Endothelial cell of umbilical vein (primary cell): ENCODE data around the gene CYTIP. TPM values are rescaled to one million over a fixed set of nuclear protein-coding genes. Genes with fewer than 3 reads are reported as not detected.

Experiments used
- BruUV-seq: library from RNA; stranded (reverse); fragments of 400-500 nt; replicated peaks from 2 replicates; lab custom pipeline; 2021; lab: Mats Ljungman, UMichigan
- CTCF ChIA-PET: fragments of 300-600, 350-600 bp; sonication (Branson Sonifier 250); formaldehyde crosslinking; loops from one replicate; lab custom pipeline; 2021; ENCODE audit warnings: antibody characterized with exemption, inconsistent platforms; lab: Charles Lee
- POLR2A ChIA-PET: fragments of 300-600, 350-600 bp; sonication (Branson Sonifier 250); formaldehyde crosslinking; loops from one replicate; lab custom pipeline; 2021; ENCODE audit warnings: antibody characterized with exemption, inconsistent platforms; lab: Charles Lee
- DNase-seq: peaks from one replicate; pipeline ENCODE4 v3.0.0-alpha.2; 2011; ENCODE audit warnings: low read depth, low spot score
- FAIRE-seq: peaks from 2 replicates; lab custom pipeline; 2011; peaks lifted over from hg19 to GRCh38; lab: Jason Lieb, UNC
- H2AFZ ChIP-seq: 2 replicates; pipeline ENCODE4 v1.6.0; 2012; ENCODE audit warnings: low read depth, low read length, control low read depth, inconsistent platforms
- H3K27ac ChIP-seq: 2 replicates; pipeline ENCODE4 v1.5.1; 2011; ENCODE audit warnings: low read depth, mild to moderate bottlenecking, control low read depth, low read length, moderate library complexity; ENCODE audit not compliant: insufficient read depth
- H3K27me3 ChIP-seq, 2 experiments: 2 replicates each; pipeline versions ENCODE4 v1.6.0 to v1.6.1; 2011; ENCODE audit warnings: low read length in 2 of 2, mixed read lengths in 1 of 2; ENCODE audit not compliant: control insufficient read depth in 2 of 2, insufficient read depth in 2 of 2
- H3K36me3 ChIP-seq, 2 experiments: 2 replicates in 1 of 2; 3 replicates in 1 of 2; pipeline ENCODE4 v1.5.1; 2011; ENCODE audit warnings: low read length in 2 of 2, mild to moderate bottlenecking in 1 of 2, moderate library complexity in 1 of 2; ENCODE audit not compliant: control insufficient read depth in 2 of 2, insufficient read depth in 2 of 2; ENCODE audit errors: extremely low read depth in 1 of 2
- H3K4me1 ChIP-seq: 3 replicates; pipeline ENCODE4 v1.5.1; 2011; ENCODE audit warnings: mild to moderate bottlenecking, low read length; ENCODE audit not compliant: control insufficient read depth, insufficient read depth; ENCODE audit errors: extremely low read depth
- H3K4me2 ChIP-seq: 2 replicates; pipeline ENCODE4 v1.6.1; 2011; ENCODE audit warnings: low read length, control low read depth, mixed read lengths; ENCODE audit not compliant: insufficient read depth
- H3K4me3 ChIP-seq, 3 experiments: fragments of 200-600 bp in 1 of 3; sonication (generic), shearing (Covaris generic) in 1 of 3; replicated peaks in 1 of 3; 2 replicates each; pipeline ENCODE4 v1.5.1; 2011 to 2016; ENCODE audit warnings: control low read depth in 3 of 3, low read length in 3 of 3, mild to moderate bottlenecking in 2 of 3, inconsistent platforms in 1 of 3, low read depth in 1 of 3, moderate library complexity in 1 of 3; ENCODE audit not compliant: insufficient read depth in 1 of 3
- H3K79me2 ChIP-seq: 2 replicates; pipeline ENCODE4 v1.6.0; 2012; ENCODE audit warnings: low read length, inconsistent platforms; ENCODE audit not compliant: control insufficient read depth, insufficient read depth
- H3K9ac ChIP-seq: replicated peaks from 2 replicates; pipeline ENCODE3; 2011; ENCODE audit warnings: low read length, control low read depth; ENCODE audit not compliant: insufficient read depth; ENCODE audit errors: extremely low read depth
- H3K9me1 ChIP-seq: replicated peaks from 3 replicates; pipeline ENCODE4 v1.6.0; 2011; ENCODE audit warnings: mild to moderate bottlenecking, low read length; ENCODE audit not compliant: control insufficient read depth, insufficient read depth; ENCODE audit errors: extremely low read depth
- H3K9me3 ChIP-seq: replicated peaks from 2 replicates; pipeline ENCODE4 v1.5.1; 2012; ENCODE audit warnings: low read length, inconsistent platforms; ENCODE audit not compliant: control insufficient read depth, insufficient read depth
- H4K20me1 ChIP-seq: replicated peaks from 2 replicates; pipeline ENCODE3; 2011; ENCODE audit warnings: mild to moderate bottlenecking, low read length; ENCODE audit not compliant: control insufficient read depth, insufficient read depth; ENCODE audit errors: extremely low read depth
- EZH2 ChIP-seq: IDR thresholded peaks from 2 replicates; pipeline ENCODE4 v1.6.1; 2012; ENCODE audit warnings: borderline replicate concordance, low read depth, mild to moderate bottlenecking, moderate library complexity, low read length, inconsistent platforms; ENCODE audit not compliant: severe bottlenecking
- FOS ChIP-seq: IDR thresholded peaks from 2 replicates; pipeline ENCODE4 v1.6.1; 2011; ENCODE audit warnings: mild to moderate bottlenecking, low read length, moderate library complexity, borderline replicate concordance; ENCODE audit not compliant: insufficient read depth
- GATA2 ChIP-seq: IDR thresholded peaks from 2 replicates; pipeline ENCODE4 v1.7.0; 2011; ENCODE audit warnings: low read depth, mild to moderate bottlenecking, moderate library complexity, mixed read lengths, low read length; ENCODE audit not compliant: insufficient read length, insufficient read depth
- JUN ChIP-seq: IDR thresholded peaks from 2 replicates; pipeline ENCODE4 v1.6.1; 2011; ENCODE audit warnings: borderline replicate concordance, low read depth; ENCODE audit not compliant: insufficient read length, insufficient read depth
- MYC ChIP-seq: IDR thresholded peaks from one replicate; pipeline ENCODE4 v1.6.1; 2011; ENCODE audit warnings: mild to moderate bottlenecking, low read depth, low read length
- POLR2A ChIP-seq: IDR thresholded peaks from 2 replicates; pipeline ENCODE4 v1.6.1; 2012; ENCODE audit warnings: low read depth, mild to moderate bottlenecking, control low read depth, low read length
- POLR2AphosphoS5 ChIP-seq: IDR thresholded peaks from 2 replicates; pipeline ENCODE4 v1.6.1; 2012; ENCODE audit warnings: low read depth, mild to moderate bottlenecking, control low read depth, low read length, moderate library complexity; ENCODE audit not compliant: insufficient read depth
- dilution Hi-C: fragments of 300-500 bp; cut with MboI; formaldehyde crosslinking; loops from one replicate; pipeline ENCODE4 v1.15.0; 2019; ENCODE audit warnings: low sequenced_read_pairs; ENCODE audit not compliant: extremely low pct_ligation_motif_present
- intact Hi-C: fragments of 100-400 bp; cut with micrococcal nuclease; formaldehyde crosslinking; loops from one replicate; pipeline ENCODE4 v1.10.0; 2022
- polyA plus RNA-seq, 4 experiments: library from polyadenylated mRNA; depleted of rRNA in 3 of 4; stranded (reverse) in 3 of 4; unstranded in 1 of 4; fragments of >200 nt; gene quantifications; 2 replicates each; pipeline versions ENCODE4 v1.2.1 to v1.2.3, GENCODE V29; 2011 to 2012; ENCODE audit warnings: missing spikeins in 1 of 4
- total RNA-seq: library from RNA; stranded (reverse); gene quantifications from 2 replicates; pipeline ENCODE4 v1.2.3, GENCODE V29; 2021
- TF ChIP-seq, protein P1 (sequence below), 2 donors: IDR thresholded peaks; 1 replicate in 1 of 2; 2 replicates in 1 of 2; pipeline ENCODE4 v1.5.1; 2011; ENCODE audit warnings: low read length in 2 of 2, mild to moderate bottlenecking in 2 of 2, moderate library complexity in 2 of 2, control low read depth in 1 of 2, inconsistent platforms in 1 of 2, low read depth in 1 of 2; ENCODE audit not compliant: insufficient read depth in 1 of 2; ENCODE audit errors: extremely low read depth in 1 of 2
- TF ChIP-seq, protein P2 (sequence below): IDR thresholded peaks from 2 replicates; pipeline ENCODE4 v1.6.1; 2011; ENCODE audit not compliant: insufficient read depth, insufficient read length

The CYTIP gene
- total and polyA plus RNA-seq, 2 donors (not counting 3 experiments of a cell fraction or from before 2014, with no cell fraction given) = not detected

DNA sequence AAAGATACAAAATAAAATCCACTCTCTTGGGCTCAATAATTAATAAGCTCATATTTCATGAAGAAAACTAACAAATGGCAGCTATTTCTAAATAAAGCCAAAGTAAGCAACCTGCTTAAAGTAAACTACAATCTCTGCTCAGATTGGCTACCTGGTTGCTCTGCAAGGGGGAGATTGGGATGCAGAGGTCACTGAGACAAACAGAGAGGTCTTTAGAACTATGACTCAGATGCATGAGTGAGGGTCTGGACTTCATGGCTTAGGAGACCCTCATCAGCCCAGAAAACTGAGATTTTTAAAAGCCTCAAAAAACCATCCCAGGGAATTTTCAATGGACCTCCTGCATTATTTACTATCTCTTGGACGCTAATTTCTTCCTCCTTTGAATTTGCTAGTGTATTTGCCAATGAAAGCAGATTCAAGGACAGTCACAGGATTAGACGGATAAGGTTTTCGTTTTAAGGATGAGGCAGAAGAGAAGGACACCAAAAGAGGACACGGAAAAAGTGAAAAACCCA is 17.4 kb downstream of the CYTIP start:
- Histone ChIP-seq H3K9ac (no peak overlapping the region), H3K9me3 (no peaks in the 10 kb centered on the region), H3K4me2 (no peak overlapping the region), H4K20me1 (no peaks in the 10 kb centered on the region), H3K79me2 (no peaks in the 10 kb centered on the region), H3K27me3 (peaks cover 0 to 3% of the 10 kb centered on the region in 2 experiments), H3K9me1 (no peaks in the 10 kb centered on the region), H3K4me1 (no peaks in the 10 kb centered on the region), H2AFZ (no peak overlapping the region), H3K36me3 (no peaks in the 10 kb centered on the region), H3K4me3 (no peak overlapping the region), H3K27ac (no peak overlapping the region)
- DNase-seq (no peak), FAIRE-seq (no peak)
- no TSS peak for BruUV-seq
- TF ChIP-seq POLR2A = no peak
- dilution Hi-C loops = no loop called here
- POLR2A ChIA-PET = no interaction called here
- intact Hi-C loops = no loop called here
- CTCF ChIA-PET = no interaction called here

DNA sequence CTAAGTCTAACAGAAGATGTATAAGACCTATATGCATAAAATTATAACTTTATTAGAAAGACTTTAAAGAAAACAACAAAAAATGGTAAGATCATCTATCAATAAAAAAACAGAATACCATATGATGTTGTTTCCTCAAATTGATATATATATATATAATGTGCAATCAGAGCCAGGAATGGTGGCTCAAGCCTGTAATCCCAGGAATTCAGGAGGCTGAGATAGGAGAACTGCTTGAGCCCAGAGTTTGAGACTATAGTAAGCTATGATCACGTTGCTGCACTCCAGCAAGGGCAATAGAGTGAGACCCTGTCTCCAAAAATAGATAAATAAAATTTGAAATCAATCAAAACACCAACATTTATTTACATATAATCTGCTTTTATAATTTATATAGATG is 19.5 kb downstream of the CYTIP start:
- DNase-seq (no peak), FAIRE-seq (no peak)
- Histone ChIP-seq H3K4me2 (no peak overlapping the region), H3K27me3 (peaks cover 0 to 3% of the 10 kb centered on the region in 2 experiments), H3K9me1 (no peaks in the 10 kb centered on the region), H3K9ac (no peak overlapping the region), H4K20me1 (no peaks in the 10 kb centered on the region), H3K4me3 (no peak overlapping the region), H3K36me3 (no peaks in the 10 kb centered on the region), H2AFZ (no peak overlapping the region), H3K79me2 (no peaks in the 10 kb centered on the region), H3K27ac (no peak overlapping the region), H3K4me1 (no peaks in the 10 kb centered on the region), H3K9me3 (no peaks in the 10 kb centered on the region)
- ChIA-PET POLR2A (no interaction called here), CTCF (interaction anchor here (1.6 kb wide), 1 partner anchor 37 kb away, joined by 4 read pairs; no protein-coding TSS in a partner anchor)
- dilution Hi-C loops = no loop called here
- BruUV-seq = no TSS peak
- TF ChIP-seq JUN (no peak), GATA2 (no peak), POLR2AphosphoS5 (no peak), EZH2 (no peak), MYC (no peak), POLR2A (no peak), FOS (no peak)
- TF ChIP-seq, protein P1, sequence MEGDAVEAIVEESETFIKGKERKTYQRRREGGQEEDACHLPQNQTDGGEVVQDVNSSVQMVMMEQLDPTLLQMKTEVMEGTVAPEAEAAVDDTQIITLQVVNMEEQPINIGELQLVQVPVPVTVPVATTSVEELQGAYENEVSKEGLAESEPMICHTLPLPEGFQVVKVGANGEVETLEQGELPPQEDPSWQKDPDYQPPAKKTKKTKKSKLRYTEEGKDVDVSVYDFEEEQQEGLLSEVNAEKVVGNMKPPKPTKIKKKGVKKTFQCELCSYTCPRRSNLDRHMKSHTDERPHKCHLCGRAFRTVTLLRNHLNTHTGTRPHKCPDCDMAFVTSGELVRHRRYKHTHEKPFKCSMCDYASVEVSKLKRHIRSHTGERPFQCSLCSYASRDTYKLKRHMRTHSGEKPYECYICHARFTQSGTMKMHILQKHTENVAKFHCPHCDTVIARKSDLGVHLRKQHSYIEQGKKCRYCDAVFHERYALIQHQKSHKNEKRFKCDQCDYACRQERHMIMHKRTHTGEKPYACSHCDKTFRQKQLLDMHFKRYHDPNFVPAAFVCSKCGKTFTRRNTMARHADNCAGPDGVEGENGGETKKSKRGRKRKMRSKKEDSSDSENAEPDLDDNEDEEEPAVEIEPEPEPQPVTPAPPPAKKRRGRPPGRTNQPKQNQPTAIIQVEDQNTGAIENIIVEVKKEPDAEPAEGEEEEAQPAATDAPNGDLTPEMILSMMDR (IDR thresholded peaks at IDR 0.05; ENCODE audit: extremely low read depth in 1 of 2, insufficient read depth in 1 of 2, low read depth in 1 of 2, low read length in 2 of 2) = no peak
- TF ChIP-seq, protein P2, sequence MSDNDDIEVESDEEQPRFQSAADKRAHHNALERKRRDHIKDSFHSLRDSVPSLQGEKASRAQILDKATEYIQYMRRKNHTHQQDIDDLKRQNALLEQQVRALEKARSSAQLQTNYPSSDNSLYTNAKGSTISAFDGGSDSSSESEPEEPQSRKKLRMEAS = no peak
- intact Hi-C loops = no loop called here
